ENCODE data around the gene ANKLE2.

ANKLE2 gene

GRCh38 chr12:132787877-132788276, 26.2 kb upstream of the ANKLE2 start:
- Histone ChIP-seq H3K27ac (replicated peaks) (no peak overlapping the region), H3K27me3 (ENCODE audit: insufficient read depth, poor library complexity, severe bottlenecking) (no peaks in the 10 kb centered on the region), H3K4me3 (replicated peaks; ENCODE audit: insufficient read depth, low read length) (no peak overlapping the region)
- DNase-seq (ENCODE audit: low read depth in 1 of 2, low spot score in 1 of 2): no peak
- TF ChIP-seq SPI1 (IDR thresholded peaks at IDR 0.05; ENCODE audit: borderline replicate concordance, low read depth): no peak
- no peak for TF ChIP-seq GABPA (IDR thresholded peaks at IDR 0.05; ENCODE audit: low read depth)
- TF ChIP-seq POLR2AphosphoS5 (IDR thresholded peaks at IDR 0.05; ENCODE audit: low read depth): no peak
- TF ChIP-seq CTCF (IDR thresholded peaks at IDR 0.05; ENCODE audit: insufficient read depth, low read length): no peak
- no peak for TF ChIP-seq REST (IDR thresholded peaks at IDR 0.05; ENCODE audit: insufficient replicate concordance, low read depth)

- no peak overlapping the region for H3K27ac ChIP-seq (replicated peaks)
- TF ChIP-seq REST (IDR thresholded peaks at IDR 0.05; ENCODE audit: insufficient replicate concordance, low read depth): no peak
- TF ChIP-seq SPI1 (IDR thresholded peaks at IDR 0.05; ENCODE audit: borderline replicate concordance, low read depth): no peak
- TF ChIP-seq GABPA (IDR thresholded peaks at IDR 0.05; ENCODE audit: low read depth): no peak
- no peak for TF ChIP-seq CTCF (IDR thresholded peaks at IDR 0.05; ENCODE audit: insufficient read depth, low read length)
- no peak for TF ChIP-seq POLR2AphosphoS5 (IDR thresholded peaks at IDR 0.05; ENCODE audit: low read depth)
- no peak for DNase-seq (ENCODE audit: low read depth in 1 of 2, low spot score in 1 of 2)
- H3K4me3 ChIP-seq (replicated peaks; ENCODE audit: insufficient read depth, low read length): no peak overlapping the region
- no peaks in the 10 kb centered on the region for H3K27me3 ChIP-seq (ENCODE audit: insufficient read depth, poor library complexity, severe bottlenecking)
Measured at GRCh38 chr12:132786192-132786591, 24.6 kb upstream of the ANKLE2 start.

GRCh38 chr12:132784580-132784979, 22.9 kb upstream of the ANKLE2 start:
- DNase-seq (ENCODE audit: low read depth in 1 of 2, low spot score in 1 of 2): no peak
- no peak for TF ChIP-seq SPI1 (IDR thresholded peaks at IDR 0.05; ENCODE audit: borderline replicate concordance, low read depth)
- TF ChIP-seq POLR2AphosphoS5 (IDR thresholded peaks at IDR 0.05; ENCODE audit: low read depth): no peak
- TF ChIP-seq CTCF (IDR thresholded peaks at IDR 0.05; ENCODE audit: insufficient read depth, low read length): no peak
- TF ChIP-seq GABPA (IDR thresholded peaks at IDR 0.05; ENCODE audit: low read depth): no peak
- no peak for TF ChIP-seq REST (IDR thresholded peaks at IDR 0.05; ENCODE audit: insufficient replicate concordance, low read depth)
- H3K4me3 ChIP-seq (replicated peaks; ENCODE audit: insufficient read depth, low read length): no peak overlapping the region
- H3K27me3 ChIP-seq (ENCODE audit: insufficient read depth, poor library complexity, severe bottlenecking): no peaks in the 10 kb centered on the region
- no peak overlapping the region for H3K27ac ChIP-seq (replicated peaks)
